ENCODE data around the gene RTL10. TPM values are rescaled to one million over a fixed set of nuclear protein-coding genes. Genes with fewer than 3 reads are reported as not detected.

RTL10 gene
- total and polyA plus RNA-seq, 4 donors, result 7.4 to 22.7 (median 11.6) TPM

GRCh38 chr22:19848298-19849224 lies 6.1 kb downstream of the RTL10 start:
- no peak for ATAC-seq (ENCODE audit: insufficient read depth, low FRiP score)
- DNase-seq, result no peak
- TF ChIP-seq CTCF (IDR thresholded peaks at IDR 0.05; ENCODE audit: control extremely low read depth, extremely low read depth), result no peak
- Histone ChIP-seq H3K36me3 (ENCODE audit: control insufficient read depth in 4 of 4, insufficient read depth in 4 of 4, low read length in 4 of 4) (peaks cover 0 to 14% (median 5%) of the 10 kb centered on the region in 4 donors), H3K4me1 (ENCODE audit: control insufficient read depth in 5 of 5, insufficient read depth in 5 of 5, low read length in 5 of 5) (peaks cover 0 to 43% (median 27%) of the 10 kb centered on the region in 5 donors), H3K27ac (ENCODE audit: low read depth in 1 of 2, low read length in 1 of 2) (peak overlapping the region in 1 of 2 donors; percentile 59), H3K4me3 (no peak overlapping the region), H3K9ac (ENCODE audit: insufficient read depth in 1 of 2, low read length in 2 of 2) (no peak overlapping the region), H3K27me3 (ENCODE audit: control insufficient read depth in 3 of 3, insufficient read depth in 3 of 3, low read length in 2 of 3) (no peaks in the 10 kb centered on the region), H3K9me3 (ENCODE audit: control insufficient read depth in 4 of 4, insufficient read depth in 3 of 4, low read length in 3 of 4) (no peaks in the 10 kb centered on the region)
- 62 to 81% methylated on average over 7 of the region's 7 CpGs for WGBS, 2 donors

- ATAC-seq (ENCODE audit: insufficient read depth, low FRiP score) (no peak), DNase-seq (no peak)
- Histone ChIP-seq H3K4me3 (no peak overlapping the region), H3K9ac (ENCODE audit: insufficient read depth in 1 of 2, low read length in 2 of 2) (no peak overlapping the region), H3K4me1 (ENCODE audit: control insufficient read depth in 5 of 5, insufficient read depth in 5 of 5, low read length in 5 of 5) (peaks cover 0 to 39% (median 19%) of the 10 kb centered on the region in 5 donors), H3K27ac (ENCODE audit: low read depth in 1 of 2, low read length in 1 of 2) (no peak overlapping the region), H3K27me3 (ENCODE audit: control insufficient read depth in 3 of 3, insufficient read depth in 3 of 3, low read length in 2 of 3) (no peaks in the 10 kb centered on the region), H3K9me3 (ENCODE audit: control insufficient read depth in 4 of 4, insufficient read depth in 3 of 4, low read length in 3 of 4) (no peaks in the 10 kb centered on the region), H3K36me3 (ENCODE audit: control insufficient read depth in 4 of 4, insufficient read depth in 4 of 4, low read length in 4 of 4) (peaks cover 0 to 12% (median 5%) of the 10 kb centered on the region in 4 donors)
- no peak for TF ChIP-seq CTCF (IDR thresholded peaks at IDR 0.05; ENCODE audit: control extremely low read depth, extremely low read depth)
- 93 to 94% methylated on average over 2 of the region's 2 CpGs for WGBS, 2 donors
These were observed 7.4 kb downstream of the RTL10 start for GRCh38 chr22:19847345-19847632.

- no peak overlapping the region for H3K27ac ChIP-seq (ENCODE audit: low read depth in 1 of 2, low read length in 1 of 2)
These were observed 7.9 kb downstream of the RTL10 start for GRCh38 chr22:19846620-19847344.

More at GRCh38 chr22:19846620-19847344, 7.9 kb downstream of the RTL10 start:
- Histone ChIP-seq H3K9ac (ENCODE audit: insufficient read depth in 1 of 2, low read length in 2 of 2) (no peak overlapping the region), H3K4me1 (ENCODE audit: control insufficient read depth in 5 of 5, insufficient read depth in 5 of 5, low read length in 5 of 5) (peaks cover 0 to 34% (median 17%) of the 10 kb centered on the region in 5 donors), H3K27me3 (ENCODE audit: control insufficient read depth in 3 of 3, insufficient read depth in 3 of 3, low read length in 2 of 3) (no peaks in the 10 kb centered on the region), H3K4me3 (no peak overlapping the region), H3K9me3 (ENCODE audit: control insufficient read depth in 4 of 4, insufficient read depth in 3 of 4, low read length in 3 of 4) (no peaks in the 10 kb centered on the region), H3K36me3 (ENCODE audit: control insufficient read depth in 4 of 4, insufficient read depth in 4 of 4, low read length in 4 of 4) (peaks cover 0 to 10% (median 4%) of the 10 kb centered on the region in 4 donors)
- WGBS, 2 donors, result 93 to 94% methylated on average over 9 of the region's 9 CpGs
- ATAC-seq (ENCODE audit: insufficient read depth, low FRiP score) (no peak), DNase-seq (no peak)
- no peak for TF ChIP-seq CTCF (IDR thresholded peaks at IDR 0.05; ENCODE audit: control extremely low read depth, extremely low read depth)

All from lung (tissue), 12 donors.